Glomerular visceral epithelial cell (primary cell): Measurements from ENCODE around the gene AGBL2.
"Not testable (repeated sequence)": the region's sequence is repeated elsewhere in the genome, so short reads cannot be mapped to it uniquely, and the experiment has no call there.

Experiments used
- DNase-seq: peaks from one replicate; pipeline ENCODE4 v3.0.0-alpha.2; 2016; ENCODE audit errors: extremely low spot score

The AGBL2 gene

GRCh38 chr11:47691979-47692378, 23.2 kb downstream of the AGBL2 start:
- no peak for DNase-seq

GRCh38 chr11:47689480-47689879, 25.7 kb downstream of the AGBL2 start:
- DNase-seq: no peak

GRCh38 chr11:47688991-47689390, 26.2 kb downstream of the AGBL2 start:
- DNase-seq: no peak

- no peak for DNase-seq
Measured at GRCh38 chr11:47688111-47688510, 27.1 kb downstream of the AGBL2 start.

GRCh38 chr11:47686704-47687103, 28.5 kb downstream of the AGBL2 start:
- not testable (repeated sequence) for DNase-seq

- no peak for DNase-seq
Measured at GRCh38 chr11:47686151-47686550, 29.0 kb downstream of the AGBL2 start.

GRCh38 chr11:47675851-47676250, 39.3 kb downstream of the AGBL2 start:
- DNase-seq: no peak

GRCh38 chr11:47672283-47672730, 42.9 kb downstream of the AGBL2 start:
- no peak for DNase-seq

GRCh38 chr11:47669856-47670255, 45.3 kb downstream of the AGBL2 start:
- DNase-seq: no peak

- DNase-seq: no peak
Measured at GRCh38 chr11:47668665-47669064, 46.5 kb downstream of the AGBL2 start.

GRCh38 chr11:47667555-47667954, 47.6 kb downstream of the AGBL2 start:
- no peak for DNase-seq

GRCh38 chr11:47667135-47667534, 48.0 kb downstream of the AGBL2 start:
- DNase-seq: no peak

GRCh38 chr11:47664936-47665335, 50.2 kb downstream of the AGBL2 start:
- not testable (repeated sequence) for DNase-seq

- no peak for DNase-seq
Measured at GRCh38 chr11:47661245-47661644, 53.9 kb downstream of the AGBL2 start.

GRCh38 chr11:47659276-47659675, 55.9 kb downstream of the AGBL2 start:
- no peak for DNase-seq

- DNase-seq: no peak
Measured at GRCh38 chr11:47656260-47656885, 58.8 kb downstream of the AGBL2 start.

GRCh38 chr11:47651818-47652469, 63.2 kb downstream of the AGBL2 start:
- no peak for DNase-seq

GRCh38 chr11:47649276-47649675, 65.9 kb downstream of the AGBL2 start:
- DNase-seq: no peak

- DNase-seq: no peak
Measured at GRCh38 chr11:47646019-47646418, 69.2 kb downstream of the AGBL2 start.

- no peak for DNase-seq
Measured at GRCh38 chr11:47645500-47645899, 69.7 kb downstream of the AGBL2 start.

- peak; percentile 97 for DNase-seq
Measured at GRCh38 chr11:47642099-47642855, 72.9 kb downstream of the AGBL2 start, which contains the start of gene MTCH2. Gene MTCH2 (minus strand): TSS chr11:47642559. CDS start chr11:47642465, 94 bp downstream.

GRCh38 chr11:47641600-47642098, 73.5 kb downstream of the AGBL2 start:
- DNase-seq: no peak

- not testable (repeated sequence) for DNase-seq
Measured at GRCh38 chr11:47640506-47640905, 74.7 kb downstream of the AGBL2 start.
